Fibroblast of gingiva (primary cell): ENCODE measurements around the gene CUL1.
A peak's percentile ranks its signal among the peaks of the same experiment; 100 is the strongest.
"Not testable (repeated sequence)": the region's sequence is repeated elsewhere in the genome, so short reads cannot be mapped to it uniquely, and the experiment has no call there.

Experiments
- DNase-seq: peaks from one replicate; pipeline ENCODE4 v3.0.0-alpha.2; 2011; ENCODE audit warnings: low read depth

Gene CUL1

GRCh38 chr7:148697256-148698006, 1.3 kb upstream of the CUL1 start:
- peak; percentile 49 for DNase-seq

- DNase-seq, result no peak
These were observed 701 bp upstream of the CUL1 start for GRCh38 chr7:148698007-148698396.

GRCh38 chr7:148699024-148699781, 500 bp downstream of the CUL1 start:
- DNase-seq, result peak; percentile 66

DNA sequence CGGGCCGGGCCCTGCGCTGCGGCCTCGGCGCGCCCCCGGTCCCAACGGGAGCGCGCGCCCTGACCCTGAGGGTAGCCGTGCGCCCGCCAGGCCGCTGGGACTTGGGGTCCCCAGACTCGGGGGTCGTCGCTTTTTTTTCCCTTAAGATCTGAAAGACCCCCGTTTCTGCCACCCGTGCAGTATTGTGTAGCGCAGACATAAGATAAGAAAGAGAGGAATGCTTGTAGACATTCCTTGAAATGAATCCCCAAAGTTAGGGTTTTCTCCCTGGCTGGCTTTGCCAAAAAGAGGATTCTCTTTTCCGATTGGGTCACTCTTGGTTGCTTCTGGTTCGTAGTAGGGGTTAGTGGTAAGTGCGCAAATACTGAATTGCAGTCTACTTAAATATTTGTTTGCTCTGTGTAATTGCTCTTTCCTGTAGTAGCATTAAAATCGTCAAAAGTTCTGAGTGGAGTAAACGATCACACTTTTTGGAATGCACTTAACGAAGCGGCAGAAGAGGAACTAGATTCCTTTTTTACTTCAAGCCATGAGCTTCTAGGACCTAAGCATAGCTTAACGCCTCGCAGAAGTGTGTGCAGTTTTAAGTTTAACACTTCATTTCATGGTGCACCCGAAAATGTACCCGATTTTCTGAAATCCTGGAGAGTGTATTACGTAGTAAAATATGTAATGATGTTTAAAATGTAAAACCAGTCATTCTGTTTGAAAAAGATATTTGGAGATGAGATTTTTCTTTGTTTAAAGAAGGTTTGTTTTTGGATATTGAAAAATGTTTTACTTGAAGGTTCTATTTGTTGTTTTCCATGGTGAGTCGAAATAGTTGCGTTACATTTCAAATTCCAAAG, 1.3 kb downstream of the CUL1 start:
- peak; percentile 54 for DNase-seq

DNA sequence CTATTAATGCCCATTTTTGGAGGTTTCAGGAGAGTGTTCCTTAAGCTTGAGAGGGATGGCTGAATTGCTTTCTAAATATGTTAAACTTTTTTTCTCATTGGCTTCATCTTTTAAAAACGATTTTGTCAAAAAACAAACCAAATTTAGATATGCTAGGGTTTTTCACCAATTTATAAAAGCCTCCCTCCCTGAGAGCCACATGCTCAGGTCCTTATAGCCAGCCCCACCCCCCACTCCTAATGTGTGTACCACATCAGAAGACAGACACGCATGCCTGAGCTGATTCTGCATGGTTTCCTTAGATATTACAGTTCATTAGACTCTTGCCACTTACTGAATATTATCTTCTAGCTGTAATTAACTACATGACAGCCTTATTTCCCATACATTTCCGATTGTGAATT, 2.0 kb downstream of the CUL1 start:
- DNase-seq, result no peak

DNA sequence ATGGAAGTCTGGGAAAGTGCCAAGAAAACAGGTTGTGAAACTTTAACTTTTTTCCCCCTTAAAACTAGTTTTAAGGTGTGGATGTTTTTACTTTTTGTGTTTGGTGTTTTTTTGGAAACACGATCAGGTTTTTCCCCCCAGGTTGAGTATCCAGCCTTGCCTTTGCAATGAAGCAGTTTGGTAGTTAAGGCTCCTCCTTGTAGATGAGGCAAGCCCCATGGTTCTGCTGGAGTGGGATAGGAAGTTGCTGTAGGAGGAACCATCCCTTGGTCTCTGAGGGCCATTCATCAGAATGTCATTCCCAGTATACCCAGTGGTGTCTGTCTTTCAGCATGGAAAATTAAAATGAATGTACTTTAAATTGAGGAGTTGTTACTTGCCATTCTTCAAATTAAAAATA, 2.7 kb downstream of the CUL1 start:
- peak; percentile 26 for DNase-seq

DNA sequence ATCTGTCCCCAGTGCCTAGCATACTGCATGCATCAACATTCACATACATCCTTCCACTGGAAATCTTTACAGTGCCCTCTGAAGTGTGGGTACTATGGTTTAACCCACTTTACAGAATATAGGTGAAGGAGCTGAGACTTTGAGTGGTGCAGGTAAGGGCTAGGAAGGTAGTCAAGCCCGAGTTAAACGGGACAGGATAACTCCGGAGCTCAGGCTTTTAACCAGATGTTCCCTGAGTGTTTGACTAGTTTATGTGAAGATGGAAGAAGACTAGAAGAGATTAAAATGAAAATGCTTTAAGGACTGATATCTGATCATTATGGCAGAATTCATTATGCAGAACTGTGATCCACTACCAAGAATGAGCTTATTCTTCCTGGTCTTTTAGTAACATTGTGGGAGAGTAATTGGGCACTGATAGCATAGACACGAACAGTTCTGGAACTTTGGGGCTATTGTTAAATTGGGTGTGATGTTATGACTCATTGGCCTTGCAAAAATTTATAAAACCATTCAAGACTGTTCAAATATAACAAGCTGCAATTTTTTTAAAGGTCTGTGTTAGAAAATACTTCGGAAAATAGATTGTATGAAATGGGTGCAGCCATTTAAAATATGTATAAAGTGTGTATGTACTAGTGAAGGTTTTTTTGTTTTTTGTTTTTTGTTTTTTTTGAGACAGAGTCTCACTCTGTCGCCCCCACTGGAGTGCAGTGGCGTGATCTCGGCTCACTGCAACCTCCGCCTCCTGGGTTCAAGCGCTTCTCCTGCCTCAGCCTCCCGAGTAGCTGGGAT, 4.4 kb downstream of the CUL1 start:
- no peak for DNase-seq

- not testable (repeated sequence) for DNase-seq
These were observed 4.9 kb downstream of the CUL1 start for GRCh38 chr7:148703671-148703962.

DNA sequence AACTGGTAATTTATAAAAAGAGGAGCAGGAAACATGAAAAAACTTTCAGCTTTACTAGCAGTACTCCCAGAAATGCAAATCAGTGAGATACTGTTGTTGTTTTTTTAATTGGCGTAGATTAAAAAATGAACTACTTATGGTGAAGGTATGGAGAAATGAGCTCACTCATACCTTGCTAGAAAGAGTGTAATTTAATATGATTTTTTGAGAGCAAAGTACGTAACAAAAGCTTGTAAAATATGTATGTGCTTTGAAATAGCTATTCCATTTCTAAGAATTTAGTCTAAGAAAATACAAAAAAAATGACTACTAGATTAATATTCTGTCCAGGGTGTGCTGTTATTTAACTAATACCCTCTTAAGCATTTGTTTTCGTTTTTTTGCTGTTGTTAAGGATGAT, 5.5 kb downstream of the CUL1 start:
- no peak for DNase-seq

- DNase-seq, result no peak
These were observed 6.3 kb downstream of the CUL1 start for GRCh38 chr7:148704970-148705369.

DNA sequence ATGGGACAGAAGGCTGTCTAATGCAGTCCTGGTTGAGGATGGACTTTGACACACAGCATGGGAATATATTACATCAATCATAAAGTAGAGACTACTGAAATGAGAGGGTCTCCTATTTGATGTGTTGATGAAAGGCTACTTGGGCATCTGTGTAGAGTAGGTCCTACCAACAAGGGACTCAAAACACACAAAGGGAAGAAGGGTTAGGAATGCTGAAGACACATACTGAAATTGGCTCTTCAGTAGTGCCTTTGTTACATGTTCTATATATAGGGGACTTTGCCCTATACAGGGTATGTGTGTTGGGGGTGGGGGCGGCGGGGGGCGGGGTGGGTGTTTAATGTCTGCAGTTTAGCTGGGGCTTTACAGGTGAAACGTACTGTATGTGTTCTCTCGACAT, 7.7 kb downstream of the CUL1 start:
- no peak for DNase-seq

- no peak for DNase-seq
These were observed 9.6 kb downstream of the CUL1 start for GRCh38 chr7:148708026-148708885.

DNA sequence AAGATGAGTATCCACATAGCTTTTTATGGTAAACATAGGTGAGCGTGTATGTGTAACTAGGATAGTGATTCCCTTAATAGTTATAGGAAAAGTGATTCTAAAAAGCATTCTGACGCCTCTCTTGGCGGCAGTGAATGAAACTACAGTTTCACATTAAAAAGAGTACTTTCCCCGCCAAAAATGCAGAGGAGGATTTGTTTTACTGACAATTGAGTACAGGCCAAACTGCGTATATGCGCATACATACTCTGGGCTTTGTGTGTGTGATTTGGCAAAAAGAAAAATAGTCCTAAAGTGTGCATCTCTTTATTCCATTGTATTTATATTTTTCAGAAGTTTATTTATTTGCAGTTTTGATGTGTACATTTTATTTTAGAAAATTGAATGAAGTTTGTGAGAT, 10.3 kb downstream of the CUL1 start:
- DNase-seq, result no peak

- DNase-seq, result not testable (repeated sequence)
These were observed 11.7 kb downstream of the CUL1 start for GRCh38 chr7:148710426-148710825.

- DNase-seq, result no peak
These were observed 12.7 kb downstream of the CUL1 start for GRCh38 chr7:148711191-148712102.

DNA sequence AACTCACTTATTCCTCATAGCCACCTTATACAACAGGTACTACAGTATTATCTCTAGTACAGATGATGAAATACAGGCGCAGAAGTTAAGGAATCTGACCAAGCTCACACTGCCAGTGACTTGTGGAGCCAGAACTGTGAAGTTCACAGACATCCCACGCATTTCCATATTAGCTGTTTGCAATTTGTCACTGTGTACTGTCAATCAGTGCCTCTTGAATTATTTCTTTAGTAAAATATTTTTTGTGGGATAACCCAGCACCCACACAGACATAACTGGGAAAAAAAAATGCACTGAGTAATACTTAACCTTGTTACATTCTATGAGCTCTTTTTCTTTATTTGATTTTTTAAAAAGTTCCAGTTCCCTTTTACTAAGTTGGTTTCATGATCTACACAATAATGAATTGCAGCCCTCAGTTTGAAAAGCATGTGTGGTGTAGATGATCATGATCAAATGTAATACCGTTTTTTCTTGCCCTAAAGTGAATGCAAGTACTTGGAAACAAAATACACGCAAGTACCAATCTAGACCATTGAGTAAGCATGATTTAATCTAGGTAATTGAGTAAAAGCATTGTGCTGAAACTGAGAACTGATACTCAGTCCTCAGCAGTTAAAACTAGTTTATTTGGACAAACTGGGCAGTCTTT, 14.1 kb downstream of the CUL1 start:
- no peak for DNase-seq

GRCh38 chr7:148714498-148714897, 15.8 kb downstream of the CUL1 start:
- DNase-seq, result no peak

DNA sequence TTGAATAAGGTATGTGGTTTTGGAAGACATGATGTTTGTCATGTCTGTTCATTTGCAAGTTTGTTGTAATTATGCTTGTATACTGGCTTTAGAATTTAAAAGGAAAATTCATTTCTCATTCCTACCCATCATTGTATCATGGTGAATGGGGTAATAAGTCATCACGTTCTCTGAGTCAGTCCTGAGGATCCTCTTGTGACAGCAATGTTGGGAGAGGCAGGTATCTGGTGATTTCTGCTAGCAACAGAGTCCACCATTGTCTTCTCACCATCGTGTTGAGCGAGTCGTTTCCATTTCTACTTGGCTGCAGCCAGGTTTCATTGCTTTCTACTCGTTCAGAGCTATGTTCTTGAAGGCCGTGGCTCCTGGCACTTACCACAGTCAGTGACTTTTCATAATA, 16.3 kb downstream of the CUL1 start:
- no peak for DNase-seq

DNA sequence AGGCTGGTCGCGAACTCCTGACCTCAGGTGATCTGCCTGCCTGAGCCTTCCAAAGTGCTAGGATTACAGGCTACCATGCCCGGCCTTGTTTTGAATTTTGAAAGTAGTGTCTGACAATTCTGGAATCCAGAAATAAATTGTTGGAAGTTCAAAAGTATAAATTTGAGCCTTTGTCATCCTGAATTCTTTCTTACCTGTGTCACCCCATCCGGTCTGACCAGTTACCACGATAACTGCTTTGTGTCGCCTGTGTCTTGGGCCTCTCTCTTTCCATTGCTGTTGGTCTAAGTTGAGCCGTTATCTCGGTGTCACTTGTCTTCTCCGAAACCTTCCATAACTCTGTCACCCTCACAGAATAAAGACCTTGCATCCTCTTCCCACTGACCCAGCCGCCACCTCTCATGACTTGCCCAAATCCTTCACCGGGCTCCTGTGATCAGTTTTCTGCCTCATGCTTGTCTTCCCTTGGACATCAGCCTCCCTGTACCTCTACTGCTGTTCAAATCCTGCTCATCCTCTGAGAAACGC, 18.6 kb downstream of the CUL1 start:
- no peak for DNase-seq
